ENCODE data around the gene SLC10A3. TPM values are rescaled to one million over a fixed set of nuclear protein-coding genes. Genes with fewer than 3 reads are reported as not detected.

The SLC10A3 gene
- total and polyA plus RNA-seq, 2 of the 8 experiments (the other 6 are each of a cell fraction or from before 2014, with no cell fraction given): 6.8 to 9.5 TPM

- TF ChIP-seq CHD7 (IDR thresholded peaks at IDR 0.05; ENCODE audit: insufficient replicate concordance, low read length) (no peak), SRF (IDR thresholded peaks at IDR 0.05; ENCODE audit: low read depth, low read length) (no peak), KDM4A (IDR thresholded peaks at IDR 0.05; ENCODE audit: low read depth, low read length, severe bottlenecking) (no peak), POLR2AphosphoS5 (IDR thresholded peaks at IDR 0.05; ENCODE audit: low read depth, low read length) (no peak)
These were observed 11.7 kb upstream of the SLC10A3 start (continued) for GRCh38 chrX:154502098-154502497.

Measured in H1 (cell line).